PC-3 (cell line): ENCODE data around the gene TMEM143. TPM values are rescaled to one million over a fixed set of nuclear protein-coding genes. Genes with fewer than 3 reads are reported as not detected.

Experiments used
- ATAC-seq: fragments of 200-7000 bp; cut with Tn5 transposase; 2 replicates; pipeline ENCODE4 v1.9.1; 2020; ENCODE audit warnings: mild to moderate bottlenecking, moderate library complexity
- BruUV-seq: library from RNA; stranded (reverse); fragments of 400-500 nt; replicated peaks from 2 replicates; lab custom pipeline; 2021; lab: Mats Ljungman, UMichigan
- CTCF ChIA-PET: fragments of 300-600 bp; sonication (Branson Sonifier 250); formaldehyde crosslinking; loops from one replicate; lab custom pipeline; 2022; ENCODE audit warnings: antibody characterized with exemption; lab: Charles Lee
- POLR2A ChIA-PET: fragments of 300-600 bp; sonication (Branson Sonifier 250); formaldehyde crosslinking; loops from one replicate; lab custom pipeline; 2022; ENCODE audit warnings: antibody characterized with exemption; ENCODE audit not compliant: unreplicated experiment; lab: Charles Lee
- DNase-seq: peaks from one replicate; pipeline ENCODE4 v3.0.0-alpha.2; 2015
- H2AFZ ChIP-seq: fragments of 300-600 bp; sonication (generic); 2 replicates; pipeline ENCODE4 v1.6.0; 2016; ENCODE audit warnings: antibody characterized with exemption, low read length
- H3F3A ChIP-seq: fragments of 300-600 bp; sonication (generic); one replicate; pipeline ENCODE4 v1.6.0; 2017; ENCODE audit warnings: antibody characterized with exemption, low read length, control low read depth, mild to moderate bottlenecking; ENCODE audit not compliant: unreplicated experiment
- H3K27ac ChIP-seq: fragments of 300-600 bp; sonication (generic); 2 replicates; pipeline ENCODE4 v1.5.1; 2016; ENCODE audit warnings: mild to moderate bottlenecking, low read length
- H3K27me3 ChIP-seq: fragments of 300-600 bp; sonication (generic); 2 replicates; pipeline ENCODE4 v1.6.1; 2016; ENCODE audit warnings: low read length, mixed read lengths
- H3K36me3 ChIP-seq: fragments of 300-600 bp; sonication (generic); 2 replicates; pipeline ENCODE4 v1.6.1; 2016; ENCODE audit warnings: low read depth, mixed run types, low read length, mixed read lengths
- H3K4me1 ChIP-seq: fragments of 300-600 bp; sonication (generic); 2 replicates; pipeline ENCODE4 v1.5.1; 2016; ENCODE audit warnings: low read length; ENCODE audit not compliant: insufficient read depth
- H3K4me2 ChIP-seq: fragments of 300-600 bp; sonication (generic); 2 replicates; pipeline ENCODE4 v1.6.0; 2016; ENCODE audit warnings: low read length
- H3K4me3 ChIP-seq: fragments of 300-600 bp; sonication (generic); 2 replicates; pipeline ENCODE4 v1.5.1; 2016; ENCODE audit warnings: mild to moderate bottlenecking, low read length, mixed read lengths
- H3K79me2 ChIP-seq: fragments of 300-600 bp; sonication (generic); 2 replicates; pipeline ENCODE4 v1.6.1; 2017; ENCODE audit warnings: low read length, mixed read lengths
- H3K9ac ChIP-seq: fragments of 300-600 bp; sonication (generic); 2 replicates; pipeline ENCODE4 v1.6.0; 2016; ENCODE audit warnings: mild to moderate bottlenecking, low read length
- H3K9me2 ChIP-seq: fragments of 300-600 bp; sonication (generic); replicated peaks from 2 replicates; pipeline ENCODE4 v1.6.1; 2016; ENCODE audit warnings: mixed run types, low read length, mixed read lengths
- H3K9me3 ChIP-seq: fragments of 300-600 bp; sonication (generic); 2 replicates; pipeline ENCODE4 v1.6.1; 2016; ENCODE audit warnings: low read length, mixed read lengths
- H4K20me1 ChIP-seq: fragments of 300-600 bp; sonication (generic); 2 replicates; pipeline ENCODE4 v1.6.1; 2016; ENCODE audit warnings: low read length, mixed read lengths
- CTCF ChIP-seq: fragments of 300-600 bp; sonication (generic); conservative IDR thresholded peaks from 2 replicates; pipeline ENCODE4 v1.5.1; 2017; ENCODE audit warnings: antibody characterized with exemption, low read depth, mild to moderate bottlenecking, low read length
- EZH2 ChIP-seq: fragments of 300-600 bp; sonication (generic); IDR thresholded peaks from one replicate; pipeline ENCODE4 v1.6.1; 2017; ENCODE audit warnings: antibody characterized with exemption, mild to moderate bottlenecking, low read length; ENCODE audit not compliant: unreplicated experiment
- EZH2phosphoT487 ChIP-seq: fragments of 300-600 bp; sonication (generic); IDR thresholded peaks from 2 replicates; pipeline ENCODE4 v1.6.1; 2018; ENCODE audit warnings: mild to moderate bottlenecking, antibody characterized with exemption, low read length, borderline replicate concordance
- intact Hi-C: fragments of 100-400 bp; cut with micrococcal nuclease; formaldehyde crosslinking; loops from 2 replicates; pipeline ENCODE4 v1.9.0; 2023
- total RNA-seq: library from RNA; depleted of rRNA; stranded (reverse); fragments of >200 nt; gene quantifications from 2 replicates; pipeline ENCODE4 v1.2.3, GENCODE V29; 2014

Gene TMEM143
- total RNA-seq, 1 experiment from 2014 or later, result 7.1 TPM

GRCh38 chr19:48351341-48351752, 12.4 kb downstream of the TMEM143 start:
- no peaks in the 10 kb centered on the region for H3K9me3 ChIP-seq
- DNase-seq, result peak; percentile 67
- no peaks in the 10 kb centered on the region for H3K36me3 ChIP-seq
- no peak overlapping the region for H3K27ac ChIP-seq
- intact Hi-C loops, result no loop called here
- no peak overlapping the region for H3K4me2 ChIP-seq
- H3K9ac ChIP-seq, result no peak overlapping the region
- no peak overlapping the region for H3K4me3 ChIP-seq
- H3F3A ChIP-seq, result no peaks in the 10 kb centered on the region
- no peaks in the 10 kb centered on the region for H3K27me3 ChIP-seq
- ChIA-PET POLR2A (interaction anchor here (0.6 kb wide), 1 partner anchor 233 kb away, joined by 3 read pairs; no protein-coding TSS in a partner anchor), CTCF (no interaction called here)
- no peaks in the 10 kb centered on the region for H3K79me2 ChIP-seq
- H3K4me1 ChIP-seq, result no peaks in the 10 kb centered on the region
- H2AFZ ChIP-seq, result no peak overlapping the region
- H3K9me2 ChIP-seq, result no peaks in the 10 kb centered on the region
- no peak for TF ChIP-seq EZH2phosphoT487
- TF ChIP-seq EZH2, result no peak
- TF ChIP-seq CTCF, result peak; percentile 77
- H4K20me1 ChIP-seq, result no peaks in the 10 kb centered on the region
- BruUV-seq, result no TSS peak
- ATAC-seq, result peak; percentile 70

GRCh38 chr19:48350856-48351255, 12.9 kb downstream of the TMEM143 start:
- ATAC-seq, result no peak
- H3K36me3 ChIP-seq, result no peaks in the 10 kb centered on the region
- TF ChIP-seq EZH2phosphoT487 (no peak), CTCF (no peak), EZH2 (no peak)
- H3K4me2 ChIP-seq, result no peak overlapping the region
- H3K27me3 ChIP-seq, result no peaks in the 10 kb centered on the region
- no peaks in the 10 kb centered on the region for H3K9me3 ChIP-seq
- H3K9me2 ChIP-seq, result no peaks in the 10 kb centered on the region
- H3K27ac ChIP-seq, result no peak overlapping the region
- H4K20me1 ChIP-seq, result no peaks in the 10 kb centered on the region
- H3K79me2 ChIP-seq, result no peaks in the 10 kb centered on the region
- no peak overlapping the region for H3K4me3 ChIP-seq
- POLR2A ChIA-PET, result interaction anchor here (0.6 kb wide), 1 partner anchor 233 kb away, joined by 3 read pairs; no protein-coding TSS in a partner anchor
- intact Hi-C loops, result no loop called here
- BruUV-seq, result no TSS peak
- no peak overlapping the region for H3K9ac ChIP-seq
- H3K4me1 ChIP-seq, result no peaks in the 10 kb centered on the region
- DNase-seq, result no peak
- no peak overlapping the region for H2AFZ ChIP-seq
- CTCF ChIA-PET, result no interaction called here
- H3F3A ChIP-seq, result no peaks in the 10 kb centered on the region

GRCh38 chr19:48348737-48349136, 15.0 kb downstream of the TMEM143 start:
- TF ChIP-seq CTCF (no peak), EZH2phosphoT487 (no peak), EZH2 (no peak)
- Histone ChIP-seq H3K4me1 (no peaks in the 10 kb centered on the region), H3K27ac (no peak overlapping the region), H3K79me2 (no peaks in the 10 kb centered on the region), H3F3A (no peaks in the 10 kb centered on the region), H2AFZ (no peak overlapping the region), H3K36me3 (no peaks in the 10 kb centered on the region), H3K27me3 (no peaks in the 10 kb centered on the region), H3K4me2 (no peak overlapping the region), H3K4me3 (no peak overlapping the region), H3K9me2 (no peaks in the 10 kb centered on the region), H3K9me3 (no peaks in the 10 kb centered on the region), H3K9ac (no peak overlapping the region), H4K20me1 (no peaks in the 10 kb centered on the region)
- intact Hi-C loops, result no loop called here
- CTCF ChIA-PET, result no interaction called here
- POLR2A ChIA-PET, result no interaction called here
- no peak for ATAC-seq
- BruUV-seq, result no TSS peak
- no peak for DNase-seq
